Liver (tissue), 9 donors: ENCODE results near the gene RBM45. TPM values are rescaled to one million over a fixed set of nuclear protein-coding genes. Genes with fewer than 3 reads are reported as not detected.

Source experiments
- DNase-seq: peaks from one replicate; pipeline ENCODE4 v3.0.0-alpha.2; 2017; ENCODE audit warnings: low spot score
- H3K27ac ChIP-seq, 2 donors: one replicate each; pipeline ENCODE4 v1.7.0; 2013; ENCODE audit warnings: inconsistent platforms in 2 of 2, low read length in 2 of 2, control low read depth in 1 of 2, low read depth in 1 of 2, mild to moderate bottlenecking in 1 of 2
- H3K27me3 ChIP-seq, 4 donors: one replicate each; pipeline versions ENCODE4 v1.6.1 to v1.7.0; 2013; ENCODE audit warnings: low read length in 3 of 4, inconsistent platforms in 1 of 4, mild to moderate bottlenecking in 1 of 4, moderate library complexity in 1 of 4; ENCODE audit not compliant: control insufficient read depth in 4 of 4, insufficient read depth in 4 of 4
- H3K36me3 ChIP-seq, 4 donors: one replicate each; pipeline versions ENCODE4 v1.6.1 to v1.7.0; 2013; ENCODE audit warnings: low read length in 3 of 4, mild to moderate bottlenecking in 3 of 4, low read depth in 1 of 4, moderate library complexity in 1 of 4; ENCODE audit not compliant: control insufficient read depth in 4 of 4, insufficient read depth in 3 of 4
- H3K4me1 ChIP-seq, 4 donors: one replicate each; pipeline versions ENCODE4 v1.6.1 to v1.7.0; 2013; ENCODE audit warnings: low read length in 3 of 4, mild to moderate bottlenecking in 3 of 4, moderate library complexity in 1 of 4; ENCODE audit not compliant: control insufficient read depth in 4 of 4, insufficient read depth in 4 of 4
- H3K4me3 ChIP-seq, 3 donors: one replicate each; pipeline versions ENCODE4 v1.6.1 to v1.7.0; 2013; ENCODE audit warnings: low read length in 3 of 3, control low read depth in 1 of 3, low read depth in 1 of 3, mild to moderate bottlenecking in 1 of 3
- H3K9ac ChIP-seq, 2 donors: one replicate each; pipeline ENCODE4 v1.7.0; 2013; ENCODE audit warnings: low read length in 2 of 2, mild to moderate bottlenecking in 2 of 2, moderate library complexity in 2 of 2, control low read depth in 1 of 2, low read depth in 1 of 2
- H3K9me3 ChIP-seq, 4 donors: one replicate each; pipeline versions ENCODE4 v1.6.1 to v1.7.0; 2013; ENCODE audit warnings: low read length in 3 of 4; ENCODE audit not compliant: control insufficient read depth in 4 of 4
- ATF3 ChIP-seq: IDR thresholded peaks from 2 replicates; pipeline ENCODE4 v1.6.1; 2016; ENCODE audit warnings: antibody characterized with exemption
- CTCF ChIP-seq: fragments of 150-350 bp; IDR thresholded peaks from 2 replicates; pipeline ENCODE4 v1.5.1; 2017; ENCODE audit warnings: improper control_type of control experiment, low read depth, low read length; ENCODE audit not compliant: missing input control
- EGR1 ChIP-seq, 2 donors: IDR thresholded peaks; 2 replicates each; pipeline ENCODE4 v1.6.1; 2016 to 2018; ENCODE audit warnings: antibody characterized with exemption in 2 of 2, low read depth in 2 of 2
- FOXA1 ChIP-seq: IDR thresholded peaks from 2 replicates; pipeline ENCODE4 v1.6.1; 2016; ENCODE audit warnings: antibody characterized with exemption
- FOXA2 ChIP-seq: IDR thresholded peaks from 2 replicates; pipeline ENCODE4 v1.6.1; 2016; ENCODE audit warnings: antibody characterized with exemption
- GABPA ChIP-seq, 2 donors: IDR thresholded peaks in 1 of 2; conservative IDR thresholded peaks in 1 of 2; 2 replicates each; pipeline ENCODE4 v1.6.1; 2016; ENCODE audit warnings: antibody characterized with exemption in 2 of 2, mild to moderate bottlenecking in 1 of 2, moderate library complexity in 1 of 2
- HNF4A ChIP-seq, 2 donors: conservative IDR thresholded peaks; 2 replicates each; pipeline ENCODE4 v1.6.1; 2016; ENCODE audit warnings: antibody characterized with exemption in 2 of 2, mild to moderate bottlenecking in 2 of 2
- HNF4G ChIP-seq: IDR thresholded peaks from 2 replicates; pipeline ENCODE4 v1.6.1; 2016; ENCODE audit warnings: antibody characterized with exemption
- JUND ChIP-seq, 2 donors: IDR thresholded peaks; 2 replicates each; pipeline ENCODE4 v1.6.1; 2016; ENCODE audit warnings: antibody characterized with exemption in 2 of 2
- MAX ChIP-seq: IDR thresholded peaks from 2 replicates; pipeline ENCODE4 v1.6.1; 2016; ENCODE audit warnings: antibody characterized with exemption
- NR2F2 ChIP-seq: IDR thresholded peaks from 2 replicates; pipeline ENCODE4 v1.6.1; 2016; ENCODE audit warnings: antibody characterized with exemption
- RAD21 ChIP-seq, 2 donors: IDR thresholded peaks; 2 replicates each; pipeline ENCODE4 v1.6.1; 2016; ENCODE audit warnings: antibody characterized with exemption in 2 of 2, mild to moderate bottlenecking in 2 of 2
- REST ChIP-seq: IDR thresholded peaks from 2 replicates; pipeline ENCODE4 v1.6.1; 2016; ENCODE audit warnings: antibody characterized with exemption, mild to moderate bottlenecking
- RXRA ChIP-seq, 2 donors: IDR thresholded peaks; 2 replicates each; pipeline ENCODE4 v1.6.1; 2017 to 2018; ENCODE audit warnings: antibody characterized with exemption in 2 of 2, mild to moderate bottlenecking in 1 of 2
- SP1 ChIP-seq: IDR thresholded peaks from 2 replicates; pipeline ENCODE4 v1.6.1; 2018; ENCODE audit warnings: antibody characterized with exemption, mild to moderate bottlenecking
- TAF1 ChIP-seq: conservative IDR thresholded peaks from 2 replicates; pipeline ENCODE4 v1.6.1; 2016; ENCODE audit warnings: antibody characterized with exemption, mild to moderate bottlenecking
- YY1 ChIP-seq: IDR thresholded peaks from 2 replicates; pipeline ENCODE4 v1.6.1; 2016; ENCODE audit warnings: antibody characterized with exemption, mild to moderate bottlenecking
- ZBTB33 ChIP-seq: IDR thresholded peaks from 2 replicates; pipeline ENCODE4 v1.6.1; 2016; ENCODE audit warnings: antibody characterized with exemption
- WGBS: extraction: QIAGEN DNeasy Blood & Tissue Kit; methylation state at CpG from one replicate; pipeline ENCODE4 v1.1.7; 2013; 5-methylcytosine and 5-hydroxymethylcytosine counted together
- polyA plus RNA-seq, 2 donors: library from polyadenylated mRNA; stranded (reverse) in 1 of 2; unstranded in 1 of 2; fragments of 200-250 nt in 1 of 2; fragments of >200 nt in 1 of 2; fragmentation: Nextera tagmentation in 1 of 2; extraction: Ambion mirVana in 1 of 2; gene quantifications; one replicate each; pipeline versions ENCODE4 v1.2.1 to v1.2.3, GENCODE V29; 2013 to 2015
- total RNA-seq, 2 donors: library from RNA; depleted of rRNA; stranded (reverse); fragments of >200 nt; gene quantifications; one replicate each; pipeline ENCODE4 v1.2.3, GENCODE V29; 2014
- donor health status: healthy.
- donor health status: healthy.
- donor health status: healthy.
- donor health status: healthy.
- donor health status: healthy.

RBM45 gene
- total and polyA plus RNA-seq, 4 donors: 4.2 to 11.4 (median 6.8) TPM

- Histone ChIP-seq H3K9ac (no peak overlapping the region), H3K4me3 (no peak overlapping the region), H3K9me3 (no peaks in the 10 kb centered on the region), H3K4me1 (peaks cover 0 to 1% (median 0%) of the 10 kb centered on the region in 4 donors), H3K27ac (no peak overlapping the region), H3K36me3 (peaks cover 0 to 1% (median 0%) of the 10 kb centered on the region in 4 donors), H3K27me3 (no peaks in the 10 kb centered on the region)
- WGBS: 85% methylated on average over 3 of the region's 3 CpGs
- TF ChIP-seq TAF1 (no peak), HNF4A (conservative IDR thresholded peaks at IDR 0.05) (no peak), JUND (IDR thresholded peaks at IDR 0.05) (no peak), EGR1 (IDR thresholded peaks at IDR 0.05; ENCODE audit: low read depth in 2 of 2) (no peak), ZBTB33 (no peak), YY1 (no peak)
- DNase-seq: no peak
These were observed 29.7 kb upstream of the RBM45 start for GRCh38 chr2:178082408-178083045.

- H3K27ac ChIP-seq: no peak overlapping the region
- no peaks in the 10 kb centered on the region for H3K27me3 ChIP-seq
- no peak overlapping the region for H3K9ac ChIP-seq
- H3K36me3 ChIP-seq: peaks cover 0 to 1% (median 0%) of the 10 kb centered on the region in 4 donors
- peaks cover 0 to 1% (median 0%) of the 10 kb centered on the region in 4 donors for H3K4me1 ChIP-seq
- DNase-seq: no peak
- TF ChIP-seq HNF4G: no peak
- no peak for TF ChIP-seq RAD21 (IDR thresholded peaks at IDR 0.05)
- no peak for TF ChIP-seq GABPA (IDR thresholded peaks at IDR 0.05 in 1 of 2, conservative IDR thresholded peaks at IDR 0.05 in 1 of 2)
- TF ChIP-seq HNF4A (conservative IDR thresholded peaks at IDR 0.05): no peak
- no peak for TF ChIP-seq JUND (IDR thresholded peaks at IDR 0.05)
- no peak for TF ChIP-seq REST
- no peak for TF ChIP-seq CTCF
- TF ChIP-seq SP1: no peak
- TF ChIP-seq FOXA2: no peak
- TF ChIP-seq NR2F2: no peak
- no peak for TF ChIP-seq EGR1 (IDR thresholded peaks at IDR 0.05; ENCODE audit: low read depth in 2 of 2)
- TF ChIP-seq FOXA1: no peak
- no peak for TF ChIP-seq MAX
- TF ChIP-seq ATF3: no peak
- no peak for TF ChIP-seq YY1
- no peak for TF ChIP-seq TAF1
- TF ChIP-seq RXRA (IDR thresholded peaks at IDR 0.05): no peak
- H3K4me3 ChIP-seq: no peak overlapping the region
- WGBS: 61% methylated on average over 3 of the region's 3 CpGs
- no peaks in the 10 kb centered on the region for H3K9me3 ChIP-seq
These were observed 28.0 kb upstream of the RBM45 start for GRCh38 chr2:178084273-178084672.
